IMR-90 (cell line): ENCODE measurements around the gene SLC8A1.

Experiments
- BHLHE40 ChIP-seq: fragments of 150-350 bp; IDR thresholded peaks from 2 replicates; pipeline ENCODE4 v1.6.1; 2016; ENCODE audit warnings: mild to moderate bottlenecking, low read depth, low read length
- CHD1 ChIP-seq: IDR thresholded peaks from 2 replicates; pipeline ENCODE4 v1.6.1; 2012; ENCODE audit warnings: low read depth, low read length, improper control_type of control experiment
- ELK1 ChIP-seq: fragments of 150-350 bp; IDR thresholded peaks from 2 replicates; pipeline ENCODE4 v1.6.1; 2016; ENCODE audit warnings: low read depth, mild to moderate bottlenecking, low read length, moderate library complexity, borderline replicate concordance
- FOS ChIP-seq: fragments of 150-350 bp; IDR thresholded peaks from 2 replicates; pipeline ENCODE4 v1.6.1; 2016; ENCODE audit warnings: low read depth, low read length
- MAFK ChIP-seq: IDR thresholded peaks from 2 replicates; pipeline ENCODE4 v1.6.1; 2012; ENCODE audit warnings: low read depth, low read length, improper control_type of control experiment
- MAZ ChIP-seq: IDR thresholded peaks from 2 replicates; pipeline ENCODE4 v1.6.1; 2012; ENCODE audit warnings: low read depth, mild to moderate bottlenecking, low read length, improper control_type of control experiment, moderate library complexity, borderline replicate concordance
- NFE2L2 ChIP-seq: fragments of 150-350 bp; IDR thresholded peaks from 2 replicates; pipeline ENCODE4 v1.6.1; 2016; ENCODE audit warnings: low read depth, mild to moderate bottlenecking, low read length
- POLR2A ChIP-seq: IDR thresholded peaks from 2 replicates; pipeline ENCODE4 v1.6.1; 2012; ENCODE audit warnings: mild to moderate bottlenecking, low read depth, low read length
- RAD21 ChIP-seq: IDR thresholded peaks from 2 replicates; pipeline ENCODE4 v1.6.1; 2012; ENCODE audit warnings: low read length, improper control_type of control experiment
- RCOR1 ChIP-seq: IDR thresholded peaks from 2 replicates; pipeline ENCODE4 v1.6.1; 2012; ENCODE audit warnings: mild to moderate bottlenecking, low read length, improper control_type of control experiment; ENCODE audit not compliant: insufficient replicate concordance
- RFX5 ChIP-seq: IDR thresholded peaks from 2 replicates; pipeline ENCODE4 v1.8.0; 2012; ENCODE audit warnings: low read depth, mild to moderate bottlenecking, low read length, moderate library complexity
- SMC3 ChIP-seq: fragments of 150-350 bp; IDR thresholded peaks from 2 replicates; pipeline ENCODE4 v1.6.1; 2016; ENCODE audit warnings: low read depth, mild to moderate bottlenecking, antibody characterized with exemption, low read length, moderate library complexity
- USF2 ChIP-seq: fragments of 150-350 bp; IDR thresholded peaks from 2 replicates; pipeline ENCODE4 v1.6.1; 2017; ENCODE audit warnings: mild to moderate bottlenecking, antibody characterized with exemption, low read length, low read depth
- TF ChIP-seq, protein P1 (sequence below): conservative IDR thresholded peaks from 2 replicates; pipeline ENCODE4 v1.5.1; 2012; ENCODE audit warnings: mild to moderate bottlenecking, low read depth, low read length, improper control_type of control experiment

- TF ChIP-seq, protein P1, sequence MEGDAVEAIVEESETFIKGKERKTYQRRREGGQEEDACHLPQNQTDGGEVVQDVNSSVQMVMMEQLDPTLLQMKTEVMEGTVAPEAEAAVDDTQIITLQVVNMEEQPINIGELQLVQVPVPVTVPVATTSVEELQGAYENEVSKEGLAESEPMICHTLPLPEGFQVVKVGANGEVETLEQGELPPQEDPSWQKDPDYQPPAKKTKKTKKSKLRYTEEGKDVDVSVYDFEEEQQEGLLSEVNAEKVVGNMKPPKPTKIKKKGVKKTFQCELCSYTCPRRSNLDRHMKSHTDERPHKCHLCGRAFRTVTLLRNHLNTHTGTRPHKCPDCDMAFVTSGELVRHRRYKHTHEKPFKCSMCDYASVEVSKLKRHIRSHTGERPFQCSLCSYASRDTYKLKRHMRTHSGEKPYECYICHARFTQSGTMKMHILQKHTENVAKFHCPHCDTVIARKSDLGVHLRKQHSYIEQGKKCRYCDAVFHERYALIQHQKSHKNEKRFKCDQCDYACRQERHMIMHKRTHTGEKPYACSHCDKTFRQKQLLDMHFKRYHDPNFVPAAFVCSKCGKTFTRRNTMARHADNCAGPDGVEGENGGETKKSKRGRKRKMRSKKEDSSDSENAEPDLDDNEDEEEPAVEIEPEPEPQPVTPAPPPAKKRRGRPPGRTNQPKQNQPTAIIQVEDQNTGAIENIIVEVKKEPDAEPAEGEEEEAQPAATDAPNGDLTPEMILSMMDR, result no peak
- TF ChIP-seq POLR2A (no peak), ELK1 (no peak), MAFK (no peak), MAZ (no peak), USF2 (no peak), RFX5 (no peak), RCOR1 (no peak), NFE2L2 (no peak), RAD21 (no peak), CHD1 (no peak), FOS (no peak), BHLHE40 (no peak), SMC3 (no peak)
Measured at GRCh38 chr2:40192864-40193669, 258.8 kb downstream of the SLC8A1 start.
